GF-D8 (cell line): Measurements from ENCODE around the gene MAP3K7.

Experiments used
- DNase-seq: peaks from one replicate; lab custom pipeline; 2025; lab: John Stamatoyannopoulos, UW

The MAP3K7 gene

GRCh38 chr6:90484385-90484784, 102.5 kb downstream of the MAP3K7 start:
- DNase-seq, result no peak

DNA sequence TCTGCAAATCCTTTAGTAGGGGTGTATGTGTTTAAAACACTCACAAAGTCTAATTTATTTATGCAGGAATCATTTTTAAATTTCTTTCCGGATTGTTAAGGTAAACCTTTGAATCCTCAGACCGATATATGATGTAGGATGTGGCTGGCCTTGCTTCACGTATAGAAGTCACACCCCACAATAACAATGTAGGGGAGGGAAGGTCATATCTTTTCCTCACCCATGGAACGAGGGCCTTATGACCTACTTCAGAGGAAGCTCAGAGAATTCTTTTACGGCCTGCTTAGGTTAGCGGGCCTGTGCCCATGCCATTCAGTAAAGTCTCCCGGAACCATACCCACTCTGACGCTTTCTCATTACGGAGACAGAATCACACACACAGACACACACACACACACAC, 102.9 kb downstream of the MAP3K7 start:
- DNase-seq, result no peak

- DNase-seq, result no peak
Measured at GRCh38 chr6:90483116-90483839, 103.6 kb downstream of the MAP3K7 start.

DNA sequence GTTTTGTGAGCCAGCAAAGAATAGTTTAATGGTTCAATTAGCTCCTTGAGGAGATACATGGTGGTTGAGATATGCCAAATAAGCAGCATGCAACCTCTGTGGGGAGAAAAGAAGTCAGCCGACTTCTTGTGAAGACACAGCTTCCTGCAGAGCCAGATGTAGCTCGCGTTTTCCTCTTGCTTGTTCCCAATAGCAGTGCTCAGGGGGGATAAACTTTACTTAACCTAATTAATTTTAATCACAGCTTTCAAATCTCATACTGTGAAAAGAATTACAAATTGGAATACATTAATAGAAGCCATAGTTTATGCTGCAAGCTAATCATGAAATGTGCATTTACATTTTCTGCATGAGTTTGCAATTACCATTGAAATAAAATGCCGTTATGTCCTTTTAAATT, 106.2 kb downstream of the MAP3K7 start:
- DNase-seq, result no peak

DNA sequence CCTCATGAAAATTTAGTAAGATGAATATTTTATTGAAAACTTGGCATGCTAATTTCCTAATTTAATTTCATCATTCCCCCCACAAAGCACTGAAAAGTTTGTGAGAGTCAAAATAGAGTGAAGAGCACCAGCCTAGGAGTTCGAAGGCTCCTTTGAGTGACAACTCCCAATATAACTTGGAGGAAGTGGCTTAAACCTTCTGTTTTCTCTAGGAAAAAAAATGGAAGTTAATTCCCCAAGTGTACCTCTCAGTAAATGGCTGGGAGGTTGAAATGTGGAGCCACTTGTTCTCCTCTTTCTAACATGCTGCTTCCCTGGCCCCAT, 107.3 kb downstream of the MAP3K7 start:
- no peak for DNase-seq

DNA sequence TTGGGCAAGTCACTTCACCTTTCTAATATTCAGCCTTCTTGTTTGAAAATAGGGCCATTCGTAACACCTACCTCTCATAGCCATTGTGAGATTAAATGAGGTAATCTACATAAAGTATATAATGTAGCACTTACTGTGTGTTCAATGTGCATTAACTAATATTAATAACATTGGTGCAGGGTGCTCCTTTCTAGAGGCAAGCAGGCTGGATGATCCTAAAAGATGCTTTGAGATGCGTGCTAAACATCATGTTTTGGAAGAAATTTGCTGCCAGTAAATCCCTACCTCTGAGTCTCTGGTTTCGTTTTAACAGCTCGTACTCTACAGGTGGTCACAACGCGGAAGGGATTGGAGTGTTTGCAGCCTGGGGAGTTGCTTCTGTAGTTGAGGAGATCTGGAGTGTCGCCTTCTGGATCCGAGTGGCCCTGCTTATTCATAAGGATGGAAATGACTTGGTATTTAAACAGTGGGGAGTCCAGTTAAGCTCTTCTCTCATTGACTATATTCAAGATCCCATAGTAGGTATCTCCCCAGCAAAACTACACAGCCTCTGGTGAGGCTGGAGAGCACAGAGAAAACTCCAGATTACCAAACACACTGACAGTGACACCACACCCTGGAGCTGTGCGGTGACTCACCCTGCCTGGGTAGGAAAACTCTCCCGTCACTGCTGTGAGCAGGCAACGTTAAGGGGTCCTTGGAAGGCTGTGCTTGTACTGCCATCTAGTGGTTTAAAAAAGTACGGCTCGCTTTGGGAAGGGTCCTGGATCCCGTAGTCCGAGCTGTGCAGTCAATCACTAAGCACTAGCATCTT, 107.9 kb downstream of the MAP3K7 start:
- DNase-seq, result peak; percentile 23

DNA sequence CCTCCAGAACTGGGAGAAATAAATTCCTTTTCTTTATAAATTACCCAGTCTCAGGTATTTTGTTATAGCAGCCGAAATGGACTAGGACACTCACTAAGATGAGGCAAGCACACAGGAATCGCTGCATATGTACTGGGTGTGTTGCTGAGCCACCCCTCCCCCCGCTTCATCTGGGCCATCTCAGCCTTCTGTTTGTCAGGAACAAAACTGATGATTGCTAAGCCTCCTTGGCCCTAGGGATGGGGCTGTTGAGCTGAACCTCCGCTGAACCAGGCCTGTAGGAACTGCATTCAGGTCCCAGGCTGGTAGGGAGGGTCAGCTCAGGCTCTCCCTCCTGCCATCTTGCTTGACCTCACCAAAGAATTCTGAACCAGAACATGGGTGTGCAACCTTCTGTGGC, 108.6 kb downstream of the MAP3K7 start:
- DNase-seq, result no peak

GRCh38 chr6:90477366-90477765, 109.5 kb downstream of the MAP3K7 start:
- no peak for DNase-seq

- no peak for DNase-seq
Measured at GRCh38 chr6:90472716-90473115, 114.2 kb downstream of the MAP3K7 start.

DNA sequence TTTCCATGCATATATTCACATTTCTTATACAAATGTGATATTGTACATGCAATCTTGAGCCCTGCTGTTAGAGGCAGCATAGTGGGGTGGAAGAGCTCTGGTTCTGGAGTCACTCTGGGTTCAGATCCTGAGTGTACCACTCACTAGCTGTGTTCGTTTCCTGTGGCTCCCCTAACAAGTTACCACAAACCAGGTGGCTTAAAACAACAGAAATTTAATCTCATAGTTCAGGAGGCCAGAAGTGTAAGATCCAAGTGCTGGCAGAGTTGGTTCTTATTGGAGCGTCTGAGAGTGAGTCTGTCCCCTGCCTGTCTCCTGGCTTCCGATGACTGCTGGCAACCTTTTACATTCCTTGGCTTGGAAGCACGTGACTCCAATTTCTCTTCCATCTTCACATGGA, 115.6 kb downstream of the MAP3K7 start:
- DNase-seq, result no peak

- DNase-seq, result no peak
Measured at GRCh38 chr6:90469906-90470305, 117.0 kb downstream of the MAP3K7 start.

GRCh38 chr6:90468859-90469258, 118.0 kb downstream of the MAP3K7 start:
- DNase-seq, result no peak

DNA sequence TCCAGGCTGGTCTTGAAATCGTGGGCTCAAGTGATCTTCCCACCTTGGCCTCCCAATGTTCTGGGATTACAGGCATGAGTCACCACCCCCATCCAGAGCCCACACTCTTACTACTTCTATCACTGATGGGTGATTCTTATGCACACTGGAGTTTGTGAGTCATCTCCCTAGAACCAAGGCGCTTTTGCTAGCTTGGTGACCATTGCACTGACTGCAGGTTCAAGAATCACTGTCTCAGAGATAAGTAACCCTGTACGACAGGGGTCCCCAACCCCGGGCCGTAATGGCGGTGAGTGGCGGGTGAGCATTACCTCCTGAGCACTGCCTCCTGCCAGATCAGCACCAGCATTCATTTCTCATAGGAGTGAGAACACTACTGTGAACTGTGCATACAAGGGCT, 118.8 kb downstream of the MAP3K7 start:
- DNase-seq, result no peak

- DNase-seq, result no peak
Measured at GRCh38 chr6:90467546-90467945, 119.3 kb downstream of the MAP3K7 start.

DNA sequence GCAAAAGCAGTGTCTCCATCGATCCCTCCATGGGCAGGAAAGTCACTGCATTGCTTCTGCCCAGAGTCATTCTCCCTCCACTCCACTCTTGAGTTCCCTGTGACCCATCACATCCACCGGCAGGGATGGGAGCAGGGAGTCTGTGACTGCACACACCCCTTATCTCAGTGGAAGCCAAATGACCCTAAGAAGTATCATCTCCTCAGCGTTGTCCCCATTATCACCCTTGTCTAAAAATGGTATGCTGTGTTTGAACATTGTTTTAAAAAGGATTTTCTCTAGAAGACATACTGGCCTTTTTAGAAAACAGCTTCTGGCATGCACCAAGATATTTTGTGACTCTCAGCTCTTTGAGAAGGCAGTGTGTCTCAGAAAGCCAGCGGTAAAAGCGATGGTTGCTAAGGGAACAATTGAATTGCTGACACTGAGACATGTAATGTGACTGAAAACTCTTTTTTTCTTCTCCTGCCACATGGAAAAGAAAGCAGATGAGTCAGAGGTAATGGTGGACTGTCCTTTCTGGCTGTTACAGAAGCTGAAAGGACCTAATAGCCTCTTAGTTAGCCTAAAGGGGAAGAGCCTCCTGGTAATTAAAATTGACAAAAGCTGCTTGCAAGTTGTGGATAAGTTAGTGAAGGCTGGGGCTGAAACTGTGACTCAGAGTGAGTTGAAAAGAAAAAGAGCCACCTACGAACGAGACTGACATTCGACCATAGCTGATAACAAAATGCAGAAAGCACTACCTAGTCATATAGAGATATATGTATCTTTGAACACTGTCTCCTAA, 120.5 kb downstream of the MAP3K7 start:
- no peak for DNase-seq

DNA sequence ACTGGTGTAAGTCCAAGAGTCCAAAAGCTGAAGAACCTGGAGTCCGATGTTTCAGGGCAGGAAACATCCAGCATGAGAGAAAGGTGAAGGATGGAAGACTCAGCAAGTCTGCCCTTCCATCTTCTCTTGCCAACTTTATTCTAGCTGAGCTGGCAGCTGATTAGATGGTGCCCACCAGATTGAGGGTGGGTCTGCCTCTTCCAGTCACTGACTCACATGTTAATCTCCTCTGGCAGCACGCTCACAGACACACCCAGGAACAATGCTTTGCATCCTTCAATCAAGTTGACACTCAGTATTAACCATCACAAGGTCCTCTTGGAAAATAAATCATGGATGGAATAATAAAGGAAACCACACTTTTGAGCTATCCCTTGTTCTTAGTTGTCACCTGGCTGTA, 121.2 kb downstream of the MAP3K7 start:
- DNase-seq, result no peak

DNA sequence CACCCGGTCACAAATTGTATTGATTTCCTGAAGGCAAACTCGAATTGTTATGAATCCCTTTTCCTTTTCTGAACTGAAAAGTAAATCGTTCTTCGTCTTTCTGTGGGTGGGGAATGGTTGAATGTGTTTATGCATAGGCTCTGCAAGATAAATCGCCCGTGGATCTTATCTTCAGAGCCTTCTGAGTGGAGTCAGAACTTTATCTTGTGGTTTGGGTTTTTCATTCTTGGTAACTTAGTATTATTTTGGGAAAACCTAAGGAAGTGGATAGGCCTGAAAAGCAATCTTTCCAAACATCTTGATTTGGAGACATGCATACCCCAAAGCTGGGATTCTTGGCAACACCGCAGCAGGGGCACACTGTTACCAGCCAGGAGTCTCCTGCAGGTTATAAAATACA, 122.4 kb downstream of the MAP3K7 start:
- DNase-seq, result no peak

DNA sequence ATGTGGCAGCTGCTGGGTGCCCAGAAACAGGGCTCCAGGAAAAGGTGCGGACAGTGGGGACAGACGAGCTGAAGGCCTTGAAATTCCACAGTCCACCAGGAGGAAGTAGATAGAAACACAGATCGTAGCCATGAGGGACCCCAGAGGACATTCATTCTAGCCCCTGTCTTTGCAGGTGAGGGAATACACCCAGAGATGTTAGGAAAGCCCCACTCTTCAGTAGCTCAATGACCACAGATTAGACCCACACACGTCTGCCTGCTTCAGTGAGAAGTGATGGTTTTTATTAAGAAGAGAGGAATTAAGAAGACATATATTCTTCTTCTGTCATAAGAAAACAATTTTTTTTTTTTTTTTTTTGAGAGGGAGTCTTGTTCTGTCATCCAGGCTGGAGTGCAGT, 123.0 kb downstream of the MAP3K7 start:
- DNase-seq, result no peak
